Gastrocnemius medialis (tissue), 4 donors: ENCODE results near the gene RPAIN.

Experiments used
- POLR2A ChIP-seq, 2 donors: fragments of 450-650 bp; IDR thresholded peaks; one replicate each; pipeline ENCODE4 v1.6.1; 2017; ENCODE audit warnings: antibody characterized with exemption in 2 of 2, mild to moderate bottlenecking in 2 of 2, moderate library complexity in 2 of 2
- TF ChIP-seq, protein P1 (sequence below), 5 experiments: fragments of 450-650 bp in 3 of 5; fragments of 200-600 bp in 2 of 5; sonication (generic) in 2 of 5; IDR thresholded peaks in 4 of 5; conservative IDR thresholded peaks in 1 of 5; 1 replicate in 4 of 5; 2 replicates in 1 of 5; pipeline ENCODE4 v1.5.1; 2016 to 2019; ENCODE audit warnings: antibody characterized with exemption in 5 of 5, mild to moderate bottlenecking in 3 of 5, moderate library complexity in 3 of 5

DNA sequence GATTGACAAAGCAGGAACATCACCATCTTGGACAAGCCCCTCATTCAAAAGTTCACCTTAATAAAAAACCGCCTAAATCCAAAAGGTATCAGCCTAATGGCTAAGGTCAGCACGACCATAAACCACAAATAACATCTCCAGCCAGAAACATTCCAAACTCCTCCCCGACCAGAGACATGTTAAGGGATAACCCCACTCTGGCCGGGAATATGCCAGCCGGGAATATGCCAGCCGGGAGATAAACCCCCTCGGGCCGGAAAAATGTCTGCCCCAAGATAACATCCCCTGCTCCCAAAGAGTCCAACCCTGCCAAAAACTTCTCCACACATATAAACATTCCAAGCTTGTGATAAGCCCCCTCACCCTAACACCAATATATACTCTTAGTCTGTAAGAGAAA lies 47.4 kb downstream of the RPAIN start:
- TF ChIP-seq POLR2A (IDR thresholded peaks at IDR 0.05): no peak
- TF ChIP-seq, protein P1, sequence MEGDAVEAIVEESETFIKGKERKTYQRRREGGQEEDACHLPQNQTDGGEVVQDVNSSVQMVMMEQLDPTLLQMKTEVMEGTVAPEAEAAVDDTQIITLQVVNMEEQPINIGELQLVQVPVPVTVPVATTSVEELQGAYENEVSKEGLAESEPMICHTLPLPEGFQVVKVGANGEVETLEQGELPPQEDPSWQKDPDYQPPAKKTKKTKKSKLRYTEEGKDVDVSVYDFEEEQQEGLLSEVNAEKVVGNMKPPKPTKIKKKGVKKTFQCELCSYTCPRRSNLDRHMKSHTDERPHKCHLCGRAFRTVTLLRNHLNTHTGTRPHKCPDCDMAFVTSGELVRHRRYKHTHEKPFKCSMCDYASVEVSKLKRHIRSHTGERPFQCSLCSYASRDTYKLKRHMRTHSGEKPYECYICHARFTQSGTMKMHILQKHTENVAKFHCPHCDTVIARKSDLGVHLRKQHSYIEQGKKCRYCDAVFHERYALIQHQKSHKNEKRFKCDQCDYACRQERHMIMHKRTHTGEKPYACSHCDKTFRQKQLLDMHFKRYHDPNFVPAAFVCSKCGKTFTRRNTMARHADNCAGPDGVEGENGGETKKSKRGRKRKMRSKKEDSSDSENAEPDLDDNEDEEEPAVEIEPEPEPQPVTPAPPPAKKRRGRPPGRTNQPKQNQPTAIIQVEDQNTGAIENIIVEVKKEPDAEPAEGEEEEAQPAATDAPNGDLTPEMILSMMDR (IDR thresholded peaks at IDR 0.05 in 4 of 5, conservative IDR thresholded peaks at IDR 0.05 in 1 of 5): no peak
